SK-N-SH (cell line): ENCODE data around the gene CCN6. TPM values are rescaled to one million over a fixed set of nuclear protein-coding genes. Genes with fewer than 3 reads are reported as not detected.
A peak's percentile ranks its signal among the peaks of the same experiment; 100 is the strongest.
"Not testable (repeated sequence)": the region's sequence is repeated elsewhere in the genome, so short reads cannot be mapped to it uniquely, and the experiment has no call there.

Source experiments
- CTCF ChIA-PET: fragments of 300-600, 350-600 bp; formaldehyde crosslinking; extraction: SDS; loops from one replicate; lab custom pipeline; 2021; lab: Yijun Ruan, JAX
- POLR2A ChIA-PET: fragments of 350-600 bp; sonication (Branson Sonifier 250); formaldehyde crosslinking; extraction: SDS; loops from one replicate; lab custom pipeline; 2020; ENCODE audit warnings: antibody characterized with exemption, inconsistent platforms; lab: Yijun Ruan, JAX
- DNase-seq: peaks from one replicate; pipeline ENCODE4 v3.0.0; 2012
- H2AFZ ChIP-seq: fragments of 200-600 bp; sonication (generic); 2 replicates; pipeline ENCODE4 v1.8.1; 2016; ENCODE audit warnings: antibody characterized with exemption, mild to moderate bottlenecking, low read depth
- H3F3A ChIP-seq: fragments of 200-600 bp; sonication (generic); replicated peaks from 2 replicates; pipeline ENCODE3; 2016; ENCODE audit warnings: antibody characterized with exemption, mild to moderate bottlenecking; ENCODE audit not compliant: insufficient read depth
- H3K27ac ChIP-seq, 2 experiments: fragments of 200-500 bp in 1 of 2; fragments of 200-600 bp in 1 of 2; sonication (Bioruptor generic) in 1 of 2; sonication (generic), shearing (Covaris generic) in 1 of 2; 2 replicates each; pipeline versions ENCODE4 v1.5.1 to v1.6.1; 2014 to 2016; ENCODE audit warnings: low read depth in 2 of 2, inconsistent platforms in 1 of 2, low read length in 1 of 2, mild to moderate bottlenecking in 1 of 2, mixed read lengths in 1 of 2
- H3K27me3 ChIP-seq: fragments of 200-600 bp; sonication (generic), shearing (Covaris generic); 2 replicates; pipeline ENCODE4 v1.6.1; 2016; ENCODE audit warnings: mixed run types; ENCODE audit not compliant: insufficient read depth
- H3K36me3 ChIP-seq, 2 experiments: fragments of 200-500 bp in 1 of 2; fragments of 200-600 bp in 1 of 2; sonication (Bioruptor generic) in 1 of 2; sonication (generic) in 1 of 2; replicated peaks in 1 of 2; 2 replicates each; pipeline versions ENCODE3 to v1.5.1; 2014 to 2016; ENCODE audit warnings: low read length in 1 of 2, mild to moderate bottlenecking in 1 of 2; ENCODE audit not compliant: insufficient read depth in 2 of 2, control insufficient read depth in 1 of 2
- H3K4me1 ChIP-seq, 2 experiments: fragments of 200-500 bp in 1 of 2; fragments of 200-600 bp in 1 of 2; sonication (Bioruptor generic) in 1 of 2; sonication (generic), shearing (Covaris generic) in 1 of 2; 2 replicates each; pipeline versions ENCODE4 v1.5.1 to v1.6.1; 2014 to 2016; ENCODE audit warnings: low read depth in 1 of 2, low read length in 1 of 2, mixed run types in 1 of 2; ENCODE audit not compliant: insufficient read depth in 2 of 2, control insufficient read depth in 1 of 2
- H3K4me2 ChIP-seq: fragments of 200-600 bp; sonication (generic), shearing (Covaris generic); 2 replicates; pipeline ENCODE4 v1.6.1; 2017; ENCODE audit warnings: mixed run types
- H3K4me3 ChIP-seq, 2 experiments: fragments of 200-500 bp in 1 of 2; fragments of 200-600 bp in 1 of 2; sonication (Bioruptor generic) in 1 of 2; sonication (generic), shearing (Covaris generic) in 1 of 2; 2 replicates each; pipeline versions ENCODE4 v1.5.1 to v1.8.1; 2014 to 2016; ENCODE audit warnings: low read depth in 2 of 2, inconsistent platforms in 1 of 2, low read length in 1 of 2, mild to moderate bottlenecking in 1 of 2, mixed read lengths in 1 of 2, moderate library complexity in 1 of 2
- H3K79me2 ChIP-seq: fragments of 200-600 bp; sonication (generic); 2 replicates; pipeline ENCODE4 v1.8.1; 2017; ENCODE audit warnings: mild to moderate bottlenecking; ENCODE audit not compliant: insufficient read depth
- H3K9ac ChIP-seq: fragments of 200-600 bp; sonication (generic); 2 replicates; pipeline ENCODE4 v1.6.1; 2017; ENCODE audit warnings: mixed run types
- H3K9me2 ChIP-seq: fragments of 200-600 bp; sonication (generic); 2 replicates; pipeline ENCODE4 v1.6.1; 2017; ENCODE audit warnings: mixed run types
- H3K9me3 ChIP-seq: fragments of 200-600 bp; sonication (generic); 2 replicates; pipeline ENCODE4 v1.6.1; 2017; ENCODE audit warnings: mixed run types, mild to moderate bottlenecking, moderate library complexity
- H4K20me1 ChIP-seq: fragments of 200-600 bp; sonication (generic); 2 replicates; pipeline ENCODE4 v1.6.1; 2017; ENCODE audit warnings: mild to moderate bottlenecking, mixed run types; ENCODE audit not compliant: insufficient read depth
- FOSL2 ChIP-seq: IDR thresholded peaks from 2 replicates; pipeline ENCODE4 v1.4.0; 2012; ENCODE audit warnings: low read depth, mild to moderate bottlenecking, moderate library complexity, borderline replicate concordance
- FOXJ3 ChIP-seq: sonication (generic); formaldehyde crosslinking; IDR thresholded peaks from 2 replicates; pipeline ENCODE4 v1.5.1; 2020; ENCODE audit warnings: mild to moderate bottlenecking, missing genetic modification reagents
- GATA2 ChIP-seq: sonication (generic); formaldehyde crosslinking; IDR thresholded peaks from 2 replicates; pipeline ENCODE4 v1.5.0; 2020; ENCODE audit warnings: mild to moderate bottlenecking, missing genetic modification reagents
- JUND ChIP-seq: IDR thresholded peaks from 2 replicates; pipeline ENCODE4 v1.4.0; 2012
- NRF1 ChIP-seq: IDR thresholded peaks from 2 replicates; pipeline ENCODE4 v1.6.1; 2012; ENCODE audit warnings: low read depth, mild to moderate bottlenecking, low read length
- POLR2AphosphoS5 ChIP-seq: IDR thresholded peaks from 2 replicates; pipeline ENCODE4 v1.6.1; 2012; ENCODE audit warnings: low read depth, low read length
- REST ChIP-seq: IDR thresholded peaks from 2 replicates; pipeline ENCODE4 v1.6.1; 2012; ENCODE audit warnings: mild to moderate bottlenecking, low read depth, low read length, moderate library complexity
- RXRA ChIP-seq: IDR thresholded peaks from 2 replicates; pipeline ENCODE4 v1.4.0; 2012; ENCODE audit warnings: low read depth, mild to moderate bottlenecking, borderline replicate concordance
- TAF1 ChIP-seq: IDR thresholded peaks from 2 replicates; pipeline ENCODE4 v1.6.1; 2012; ENCODE audit warnings: low read depth, mild to moderate bottlenecking, low read length, moderate library complexity, borderline replicate concordance
- USF2 ChIP-seq: fragments of 150-350 bp; IDR thresholded peaks from 2 replicates; pipeline ENCODE4 v1.6.1; 2017; ENCODE audit warnings: antibody characterized with exemption, low read length, low read depth, borderline replicate concordance
- YY1 ChIP-seq: IDR thresholded peaks from 2 replicates; pipeline ENCODE4 v1.4.0; 2012; ENCODE audit warnings: low read depth, mild to moderate bottlenecking
- ZBTB33 ChIP-seq: IDR thresholded peaks from 2 replicates; pipeline ENCODE4 v1.4.0; 2012; ENCODE audit warnings: low read depth, borderline replicate concordance
- WGBS: methylation state at CpG from one replicate; pipeline ENCODE4 v1.1.6; 2017; ENCODE audit warnings: low lambda C conversion rate; 5-methylcytosine and 5-hydroxymethylcytosine counted together
- polyA plus RNA-seq, 3 experiments: library from polyadenylated mRNA; depleted of rRNA; stranded (reverse); fragments of >200 nt; gene quantifications; 2 replicates each; pipeline ENCODE4 v1.2.3, GENCODE V29; 2012

The CCN6 gene
- polyA plus RNA-seq, 1 of the 3 experiments (the other 2 are of a cell fraction) = not detected

- H3K9me3 ChIP-seq, POLR2A ChIA-PET, H3K9me2 ChIP-seq, H3K9ac ChIP-seq, H2AFZ ChIP-seq, H3F3A ChIP-seq, H3K4me1 ChIP-seq, H3K4me3 ChIP-seq, H3K36me3 ChIP-seq, H3K27me3 ChIP-seq, H3K4me2 ChIP-seq, H4K20me1 ChIP-seq, H3K79me2 ChIP-seq, H3K27ac ChIP-seq, DNase-seq: not testable (repeated sequence)
- 57% methylated on average over 4 of the region's 4 CpGs for WGBS
- CTCF ChIA-PET = interaction anchor here (1.6 kb wide), 1 partner anchor 8 kb away, joined by 6 read pairs; no protein-coding TSS in a partner anchor
- TF ChIP-seq GATA2 = peak; percentile 21; the same call in 1 of the 2 replicates
These were observed 2.6 kb upstream of the CCN6 start for GRCh38 chr6:112051251-112051740.

GRCh38 chr6:112054555-112055190 is 769 bp downstream of the CCN6 start:
- Histone ChIP-seq H3K9me3 (no peaks in the 10 kb centered on the region), H3K4me1 (no peaks in the 10 kb centered on the region; a peak in 1 of 4 replicates), H4K20me1 (no peaks in the 10 kb centered on the region), H3K9ac (no peak overlapping the region), H2AFZ (peak overlapping the region; percentile 56; the same call in 1 of the 2 replicates), H3K79me2 (no peaks in the 10 kb centered on the region), H3K9me2 (no peaks in the 10 kb centered on the region), H3F3A (no peaks in the 10 kb centered on the region), H3K27me3 (no peaks in the 10 kb centered on the region), H3K36me3 (no peaks in the 10 kb centered on the region), H3K4me3 (no peak overlapping the region), H3K27ac (no peak overlapping the region), H3K4me2 (no peak overlapping the region)
- no peak for TF ChIP-seq FOSL2
- no peak for TF ChIP-seq REST
- no peak for TF ChIP-seq YY1
- no peak for TF ChIP-seq GATA2
- TF ChIP-seq JUND = no peak
- TF ChIP-seq TAF1 = no peak
- no peak for TF ChIP-seq FOXJ3 (CRISPR knock-in tag)
- no peak for TF ChIP-seq ZBTB33
- no peak for TF ChIP-seq POLR2AphosphoS5
- TF ChIP-seq RXRA = no peak
- TF ChIP-seq USF2 = no peak
- no peak for TF ChIP-seq NRF1
- ChIA-PET CTCF (interaction anchor here (1.4 to 2.1 kb wide), 2 partner anchors 11 to 13 kb away, joined by 4 to 9 read pairs; no protein-coding TSS in a partner anchor), POLR2A (no interaction called here)
- 75% methylated on average over 10 of the region's 10 CpGs for WGBS
- DNase-seq = no peak
